WTC11 (cell line): ENCODE results near the gene SENP1. TPM values are rescaled to one million over a fixed set of nuclear protein-coding genes. Genes with fewer than 3 reads are reported as not detected.
"Not testable (repeated sequence)": the region's sequence is repeated elsewhere in the genome, so short reads cannot be mapped to it uniquely, and the experiment has no call there.

Experiments
- ATAC-seq: fragments of 200-7000 bp; cut with Tn5 transposase; 2 replicates; pipeline ENCODE4 v1.10.0; 2021; ENCODE audit warnings: mild to moderate bottlenecking, moderate library complexity
- CTCF ChIA-PET: fragments of 300-600 bp; sonication (Branson Sonifier 250); formaldehyde crosslinking; loops from one replicate; lab custom pipeline; 2021; ENCODE audit warnings: antibody characterized with exemption; lab: Charles Lee
- POLR2A ChIA-PET: fragments of 350-600 bp; sonication (Branson Sonifier 250); formaldehyde crosslinking; loops from one replicate; lab custom pipeline; 2021; ENCODE audit warnings: antibody characterized with exemption; lab: Charles Lee
- DNase-seq: peaks from one replicate; pipeline ENCODE4 v3.0.0; 2021; ENCODE audit warnings: low spot score
- H3K27ac Mint-ChIP-seq: 2 replicates; pipeline ENCODE4 v1.8.0; 2021; ENCODE audit warnings: mixed read lengths
- H3K27me3 Mint-ChIP-seq: 2 replicates; pipeline ENCODE4 v1.8.0; 2021; ENCODE audit warnings: low read depth, mild to moderate bottlenecking, moderate library complexity, mixed read lengths
- H3K36me3 Mint-ChIP-seq: 2 replicates; pipeline ENCODE4 v1.8.0; 2021; ENCODE audit warnings: mixed read lengths
- H3K4me1 Mint-ChIP-seq: 2 replicates; pipeline ENCODE4 v1.8.0; 2022; ENCODE audit warnings: mixed read lengths
- H3K4me3 Mint-ChIP-seq: 2 replicates; pipeline ENCODE4 v1.8.0; 2021; ENCODE audit warnings: mild to moderate bottlenecking, moderate library complexity, mixed read lengths
- H3K9me3 Mint-ChIP-seq: 2 replicates; pipeline ENCODE4 v1.8.0; 2021; ENCODE audit warnings: mixed read lengths
- ARID4B ChIP-seq: sonication (generic); formaldehyde crosslinking; IDR thresholded peaks from 2 replicates; pipeline ENCODE4 v1.8.0; 2023; ENCODE audit warnings: missing genetic modification reagents, mild to moderate bottlenecking, borderline replicate concordance
- ATF6 ChIP-seq: sonication (generic); formaldehyde crosslinking; IDR thresholded peaks from 2 replicates; pipeline ENCODE4 v1.8.1; 2023; ENCODE audit warnings: mild to moderate bottlenecking, missing genetic modification reagents
- E2F4 ChIP-seq: sonication (generic); formaldehyde crosslinking; IDR thresholded peaks from 2 replicates; pipeline ENCODE4 v1.8.1; 2022; ENCODE audit warnings: low read depth, mild to moderate bottlenecking, moderate library complexity, missing genetic modification reagents, borderline replicate concordance
- FOXJ3 ChIP-seq: sonication (generic); formaldehyde crosslinking; IDR thresholded peaks from 2 replicates; pipeline ENCODE4 v1.9.0; 2021; ENCODE audit warnings: missing genetic modification reagents, mild to moderate bottlenecking, borderline replicate concordance
- FOXK1 ChIP-seq: sonication (generic); formaldehyde crosslinking; IDR thresholded peaks from 2 replicates; pipeline ENCODE4 v1.8.0; 2022; ENCODE audit warnings: mild to moderate bottlenecking, moderate library complexity, missing genetic modification reagents
- HMGA2 ChIP-seq: fragments of 250-450 bp; sonication (Bioruptor Pico); IDR thresholded peaks from 2 replicates; pipeline ENCODE4 v1.4.0; 2021; ENCODE audit warnings: mild to moderate bottlenecking, moderate library complexity
- MXD4 ChIP-seq: fragments of 250-450 bp; sonication (Bioruptor Pico); IDR thresholded peaks from 2 replicates; pipeline ENCODE4 v1.8.0; 2021; ENCODE audit warnings: mild to moderate bottlenecking, moderate library complexity, borderline replicate concordance
- NFYB ChIP-seq: sonication (generic); formaldehyde crosslinking; conservative IDR thresholded peaks from 2 replicates; pipeline ENCODE4 v1.8.0; 2022; ENCODE audit warnings: low read depth, missing genetic modification reagents
- NR1H2 ChIP-seq: sonication (generic); formaldehyde crosslinking; IDR thresholded peaks from 2 replicates; pipeline ENCODE4 v1.9.0; 2021; ENCODE audit warnings: mild to moderate bottlenecking, moderate library complexity, missing genetic modification reagents
- PRRX2 ChIP-seq: fragments of 250-450 bp; sonication (Bioruptor Pico); IDR thresholded peaks from 2 replicates; pipeline ENCODE4 v1.8.0; 2021; ENCODE audit warnings: mild to moderate bottlenecking
- RORB ChIP-seq: fragments of 250-450 bp; sonication (Bioruptor Pico); IDR thresholded peaks from 2 replicates; pipeline ENCODE4 v1.9.0; 2021; ENCODE audit warnings: mild to moderate bottlenecking
- TP53 ChIP-seq: sonication (generic); formaldehyde crosslinking; IDR thresholded peaks from 2 replicates; pipeline ENCODE4 v1.8.1; 2023; ENCODE audit warnings: mild to moderate bottlenecking, missing genetic modification reagents
- USF1 ChIP-seq: sonication (generic); formaldehyde crosslinking; IDR thresholded peaks from 2 replicates; pipeline ENCODE4 v1.8.0; 2022; ENCODE audit warnings: mild to moderate bottlenecking, missing genetic modification reagents
- USF2 ChIP-seq: sonication (generic); formaldehyde crosslinking; IDR thresholded peaks from 2 replicates; pipeline ENCODE4 v1.8.1; 2023; ENCODE audit warnings: mild to moderate bottlenecking, missing genetic modification reagents, moderate library complexity
- ZBTB21 ChIP-seq: sonication (generic); formaldehyde crosslinking; IDR thresholded peaks from 2 replicates; pipeline ENCODE4 v1.8.1; 2023; ENCODE audit warnings: mild to moderate bottlenecking, missing genetic modification reagents, borderline replicate concordance
- ZNF121 ChIP-seq: sonication (generic); formaldehyde crosslinking; IDR thresholded peaks from 2 replicates; pipeline ENCODE4 v1.8.0; 2023; ENCODE audit warnings: missing genetic modification reagents
- ZNF263 ChIP-seq: sonication (generic); formaldehyde crosslinking; IDR thresholded peaks from 2 replicates; pipeline ENCODE4 v1.8.1; 2022; ENCODE audit warnings: low read depth, mild to moderate bottlenecking, moderate library complexity, missing genetic modification reagents
- ZNF317 ChIP-seq: sonication (generic); formaldehyde crosslinking; IDR thresholded peaks from 2 replicates; pipeline ENCODE4 v1.8.1; 2023; ENCODE audit warnings: low read depth, mild to moderate bottlenecking, moderate library complexity, missing genetic modification reagents, borderline replicate concordance
- ZNF423 ChIP-seq: fragments of 250-450 bp; sonication (Bioruptor Pico); IDR thresholded peaks from 2 replicates; pipeline ENCODE4 v2.1.2; 2022; ENCODE audit warnings: mild to moderate bottlenecking, moderate library complexity
- total RNA-seq: library from RNA; stranded (reverse); gene quantifications from 3 replicates; pipeline ENCODE4 v1.2.3, GENCODE V29; 2021
- TF ChIP-seq, protein P1 (sequence below): sonication (generic); formaldehyde crosslinking; IDR thresholded peaks from 2 replicates; pipeline ENCODE4 v1.8.0; 2022; ENCODE audit warnings: missing genetic modification reagents

Gene SENP1
- total RNA-seq, 1 experiment from 2014 or later, result 20.4 TPM

GRCh38 chr12:48126953-48127630 is 21.2 kb upstream of the SENP1 start (continued):
- TF ChIP-seq TP53, result no peak
- TF ChIP-seq HMGA2 (CRISPR knock-in tag), result no peak

DNA sequence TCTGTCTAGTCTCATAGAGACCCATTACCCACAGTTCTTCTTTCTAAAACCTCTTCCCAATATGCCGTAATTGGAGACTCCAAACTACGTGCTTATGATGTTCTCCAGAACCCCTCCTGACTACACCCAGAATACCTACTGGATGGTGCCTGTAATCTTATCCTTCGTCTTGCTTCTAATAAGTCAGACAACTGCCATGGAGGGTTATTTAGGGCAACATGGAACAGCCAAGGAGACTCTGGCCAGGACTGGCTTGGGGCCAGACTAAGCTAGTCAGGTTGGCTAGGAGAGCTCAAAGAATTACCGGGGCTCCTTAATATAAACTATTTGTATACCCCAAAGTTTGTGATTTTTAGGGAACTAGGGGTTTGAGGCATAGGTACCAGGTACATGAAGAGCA is 20.1 kb upstream of the SENP1 start:
- Mint-ChIP-seq H3K36me3 (peaks cover 46% of the 10 kb centered on the region), H3K27ac (no peak overlapping the region), H3K27me3 (no peaks in the 10 kb centered on the region), H3K4me3 (no peak overlapping the region), H3K4me1 (no peaks in the 10 kb centered on the region; the same call in 1 of the 2 replicates), H3K9me3 (no peaks in the 10 kb centered on the region)
- ChIA-PET CTCF (no interaction called here), POLR2A (no interaction called here)
- ATAC-seq, result no peak
- no peak for DNase-seq
- TF ChIP-seq ATF6 (CRISPR knock-in tag), result no peak
- TF ChIP-seq ZNF121, result no peak
- TF ChIP-seq NFYB (CRISPR knock-in tag), result no peak
- no peak for TF ChIP-seq NR1H2 (CRISPR knock-in tag)
- TF ChIP-seq ZNF317, result no peak
- no peak for TF ChIP-seq ZNF263 (CRISPR knock-in tag)
- no peak for TF ChIP-seq USF1
- no peak for TF ChIP-seq USF2 (CRISPR knock-in tag)
- no peak for TF ChIP-seq ARID4B (CRISPR knock-in tag)
- TF ChIP-seq FOXK1 (CRISPR knock-in tag), result no peak
- TF ChIP-seq ZBTB21, result no peak
- TF ChIP-seq, protein P1, sequence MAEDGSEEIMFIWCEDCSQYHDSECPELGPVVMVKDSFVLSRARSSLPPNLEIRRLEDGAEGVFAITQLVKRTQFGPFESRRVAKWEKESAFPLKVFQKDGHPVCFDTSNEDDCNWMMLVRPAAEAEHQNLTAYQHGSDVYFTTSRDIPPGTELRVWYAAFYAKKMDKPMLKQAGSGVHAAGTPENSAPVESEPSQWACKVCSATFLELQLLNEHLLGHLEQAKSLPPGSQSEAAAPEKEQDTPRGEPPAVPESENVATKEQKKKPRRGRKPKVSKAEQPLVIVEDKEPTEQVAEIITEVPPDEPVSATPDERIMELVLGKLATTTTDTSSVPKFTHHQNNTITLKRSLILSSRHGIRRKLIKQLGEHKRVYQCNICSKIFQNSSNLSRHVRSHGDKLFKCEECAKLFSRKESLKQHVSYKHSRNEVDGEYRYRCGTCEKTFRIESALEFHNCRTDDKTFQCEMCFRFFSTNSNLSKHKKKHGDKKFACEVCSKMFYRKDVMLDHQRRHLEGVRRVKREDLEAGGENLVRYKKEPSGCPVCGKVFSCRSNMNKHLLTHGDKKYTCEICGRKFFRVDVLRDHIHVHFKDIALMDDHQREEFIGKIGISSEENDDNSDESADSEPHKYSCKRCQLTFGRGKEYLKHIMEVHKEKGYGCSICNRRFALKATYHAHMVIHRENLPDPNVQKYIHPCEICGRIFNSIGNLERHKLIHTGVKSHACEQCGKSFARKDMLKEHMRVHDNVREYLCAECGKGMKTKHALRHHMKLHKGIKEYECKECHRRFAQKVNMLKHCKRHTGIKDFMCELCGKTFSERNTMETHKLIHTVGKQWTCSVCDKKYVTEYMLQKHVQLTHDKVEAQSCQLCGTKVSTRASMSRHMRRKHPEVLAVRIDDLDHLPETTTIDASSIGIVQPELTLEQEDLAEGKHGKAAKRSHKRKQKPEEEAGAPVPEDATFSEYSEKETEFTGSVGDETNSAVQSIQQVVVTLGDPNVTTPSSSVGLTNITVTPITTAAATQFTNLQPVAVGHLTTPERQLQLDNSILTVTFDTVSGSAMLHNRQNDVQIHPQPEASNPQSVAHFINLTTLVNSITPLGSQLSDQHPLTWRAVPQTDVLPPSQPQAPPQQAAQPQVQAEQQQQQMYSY (CRISPR knock-in tag), result no peak
- TF ChIP-seq MXD4 (CRISPR knock-in tag), result no peak
- TF ChIP-seq FOXJ3, result no peak
- TF ChIP-seq E2F4 (CRISPR knock-in tag), result no peak
- TF ChIP-seq RORB, result no peak
- no peak for TF ChIP-seq ZNF423 (CRISPR knock-in tag)
- no peak for TF ChIP-seq PRRX2 (CRISPR knock-in tag)

DNA sequence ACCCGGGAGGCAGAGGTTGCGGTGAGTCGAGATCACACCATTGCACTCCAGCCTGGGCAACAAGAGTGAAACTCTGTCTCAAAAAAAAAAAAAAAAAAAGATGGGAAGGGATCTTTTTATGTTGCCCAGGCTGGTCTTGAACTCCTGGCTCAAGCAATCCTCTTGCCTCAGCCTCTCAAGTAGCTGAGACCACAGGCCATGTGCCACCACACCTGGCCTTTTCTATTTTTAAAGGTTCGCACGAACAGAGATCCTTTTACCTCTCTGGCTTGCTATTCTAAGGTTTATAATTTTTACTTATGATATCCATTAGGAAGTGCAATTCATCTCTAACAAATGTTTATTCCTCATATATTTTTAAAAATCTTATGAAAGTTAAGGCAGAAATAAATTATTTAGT is 19.7 kb upstream of the SENP1 start:
- not testable (repeated sequence) for DNase-seq
- H3K36me3 Mint-ChIP-seq, result peaks cover 44% of the 10 kb centered on the region

More for the DNA sequence above, 19.7 kb upstream of the SENP1 start:
- H3K4me3 Mint-ChIP-seq, CTCF ChIA-PET, H3K27me3 Mint-ChIP-seq, H3K9me3 Mint-ChIP-seq, POLR2A ChIA-PET, H3K4me1 Mint-ChIP-seq, H3K27ac Mint-ChIP-seq, ATAC-seq: not testable (repeated sequence)
